NOMO-1 treated with dmso at 0.1 percent for 144 hours (cell line): Measurements from ENCODE around the gene ABCC1.

ENCODE experiments used
- DNase-seq: peaks from one replicate; lab custom pipeline; 2025; ENCODE audit not compliant: unreplicated experiment; lab: John Stamatoyannopoulos, UW

ABCC1 gene

GRCh38 chr16:16073891-16074881 lies 124.8 kb downstream of the ABCC1 start:
- peak; percentile 50 for DNase-seq

GRCh38 chr16:16075488-16076422 lies 126.3 kb downstream of the ABCC1 start:
- peak; percentile 93 for DNase-seq

DNA sequence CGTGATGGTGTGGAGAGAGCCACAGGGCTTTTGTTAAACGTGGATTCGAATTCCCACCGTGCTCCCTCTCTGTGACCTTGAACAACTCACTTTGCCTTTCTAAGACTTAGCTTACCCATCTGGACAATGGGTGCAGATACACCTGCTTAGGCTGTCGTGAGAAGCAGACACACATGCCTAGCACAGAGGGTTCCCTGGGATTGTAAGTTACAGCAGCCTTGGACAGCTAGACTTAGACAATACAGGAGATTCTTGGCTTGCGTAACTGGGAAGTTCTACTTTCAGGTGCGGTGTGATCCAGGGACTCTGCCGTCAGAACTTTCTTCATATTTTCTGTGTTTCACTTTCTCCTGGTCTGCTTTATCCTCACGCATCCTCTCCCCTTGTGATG lies 127.0 kb downstream of the ABCC1 start:
- no peak for DNase-seq

GRCh38 chr16:16080465-16081065 lies 131.1 kb downstream of the ABCC1 start:
- DNase-seq, result no peak

GRCh38 chr16:16081141-16081540 lies 131.7 kb downstream of the ABCC1 start:
- DNase-seq, result no peak

DNA sequence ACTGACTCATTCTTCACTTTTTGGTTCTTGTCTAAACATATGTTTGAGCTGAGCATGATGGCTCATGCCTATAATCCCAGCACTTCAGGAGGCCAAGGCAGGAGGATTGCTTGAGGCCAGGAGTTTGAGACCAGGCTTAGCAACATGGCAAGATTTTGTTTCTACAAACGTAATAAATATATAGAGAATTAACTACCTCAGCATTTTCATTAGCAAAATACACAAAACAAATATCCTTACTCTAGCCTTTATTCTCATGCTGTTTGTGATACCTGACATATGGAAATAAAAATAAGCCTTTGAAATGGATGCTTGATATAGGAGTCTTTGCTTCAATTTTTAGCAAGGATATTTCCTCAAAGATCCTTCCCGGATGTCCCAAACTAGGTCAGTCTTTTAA lies 132.8 kb downstream of the ABCC1 start:
- DNase-seq, result no peak

- DNase-seq, result peak; percentile 12
Measured at GRCh38 chr16:16083421-16084156, 134.2 kb downstream of the ABCC1 start.

- no peak for DNase-seq
Measured at GRCh38 chr16:16084874-16085273, 135.5 kb downstream of the ABCC1 start.

- no peak for DNase-seq
Measured at GRCh38 chr16:16086653-16087446, 137.4 kb downstream of the ABCC1 start.

DNA sequence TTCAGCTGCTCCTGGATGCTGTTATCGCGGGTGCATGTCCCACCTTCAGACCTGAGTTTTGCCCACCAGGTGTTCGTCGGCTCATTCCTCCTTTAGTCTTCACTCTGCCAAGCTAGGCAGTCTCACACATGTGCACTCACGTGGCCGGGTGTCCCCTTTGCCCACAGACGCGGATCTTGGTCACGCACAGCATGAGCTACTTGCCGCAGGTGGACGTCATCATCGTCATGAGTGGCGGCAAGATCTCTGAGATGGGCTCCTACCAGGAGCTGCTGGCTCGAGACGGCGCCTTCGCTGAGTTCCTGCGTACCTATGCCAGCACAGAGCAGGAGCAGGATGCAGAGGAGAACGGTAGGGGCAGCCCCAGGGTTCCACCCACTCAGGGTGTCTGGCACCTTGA lies 140.8 kb downstream of the ABCC1 start:
- DNase-seq, result no peak

- DNase-seq, result no peak
Measured at GRCh38 chr16:16092925-16093627, 143.7 kb downstream of the ABCC1 start.

DNA sequence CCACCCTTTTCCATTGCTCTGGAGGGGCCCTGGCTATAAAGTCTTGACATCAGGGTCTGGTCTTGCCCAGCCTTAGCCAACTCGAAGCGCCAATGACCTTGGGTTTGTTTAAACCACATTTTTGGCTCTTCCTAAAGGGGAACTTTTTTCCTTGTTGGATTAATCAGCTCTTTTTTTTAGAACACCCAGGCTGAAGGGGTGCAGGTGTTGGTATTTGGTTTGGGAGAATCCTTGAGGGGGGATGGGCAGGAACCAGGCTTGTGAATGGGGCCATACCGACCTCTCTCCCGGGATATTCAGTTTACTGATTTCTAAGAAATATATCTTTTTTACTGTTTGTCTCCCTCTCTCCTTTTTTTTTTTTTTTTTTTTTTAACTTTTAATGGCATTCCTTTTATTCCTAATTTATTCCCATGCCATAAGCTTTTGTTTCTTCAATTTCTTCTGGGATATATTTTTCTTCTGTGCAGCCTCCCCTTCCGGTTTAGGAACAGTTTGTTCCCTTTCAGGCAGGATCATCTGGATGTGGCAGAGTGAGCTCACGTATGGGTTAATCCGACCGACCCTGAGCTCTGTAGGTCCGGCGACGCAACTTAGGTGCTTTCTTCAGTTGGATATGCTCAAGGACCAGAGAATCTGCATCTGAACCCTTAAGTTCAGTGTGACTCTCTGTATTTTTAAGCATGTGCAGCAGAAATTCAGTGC lies 144.4 kb downstream of the ABCC1 start:
- DNase-seq, result no peak

- DNase-seq, result no peak
Measured at GRCh38 chr16:16095646-16096045, 146.2 kb downstream of the ABCC1 start.

DNA sequence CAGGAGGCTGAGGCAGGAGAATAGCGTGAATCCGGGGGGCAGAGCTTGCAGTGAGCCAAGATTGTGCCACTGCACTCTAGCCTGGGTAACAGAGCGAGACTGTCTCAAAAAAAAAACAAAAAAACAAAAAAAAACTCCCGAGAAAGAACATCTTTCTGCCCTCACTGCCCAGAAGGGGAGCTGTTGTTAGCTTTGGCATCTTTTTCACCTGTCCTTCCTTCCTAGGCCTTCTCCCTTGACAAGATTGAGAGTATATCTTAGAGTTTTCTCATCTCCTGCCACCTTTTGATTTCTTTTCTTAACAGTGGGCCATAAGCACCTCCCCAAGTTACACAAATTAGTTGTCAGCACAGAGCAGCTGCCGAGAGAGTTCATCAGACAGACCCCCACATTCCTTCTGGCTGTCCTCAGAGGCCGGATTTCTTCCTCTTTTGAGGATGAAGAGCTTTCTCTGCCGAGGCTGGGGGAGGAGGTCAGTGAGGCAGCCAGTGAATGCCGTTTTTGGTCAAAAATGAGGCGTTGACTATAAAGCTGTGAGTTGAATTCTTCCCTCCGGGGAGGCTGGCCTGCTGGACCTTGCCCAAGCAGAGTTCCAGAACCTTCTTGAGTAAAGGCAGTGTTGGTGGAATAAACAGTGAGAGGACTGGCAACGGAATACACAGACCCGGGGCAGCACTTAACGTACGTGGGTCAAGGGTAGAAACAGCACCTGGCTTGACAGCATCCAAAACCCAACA lies 146.9 kb downstream of the ABCC1 start:
- DNase-seq, result no peak

- no peak for DNase-seq
Measured at GRCh38 chr16:16096858-16097213, 147.4 kb downstream of the ABCC1 start.

- DNase-seq, result no peak
Measured at GRCh38 chr16:16099320-16099719, 149.9 kb downstream of the ABCC1 start.

- DNase-seq, result no peak
Measured at GRCh38 chr16:16100631-16101030, 151.2 kb downstream of the ABCC1 start.

DNA sequence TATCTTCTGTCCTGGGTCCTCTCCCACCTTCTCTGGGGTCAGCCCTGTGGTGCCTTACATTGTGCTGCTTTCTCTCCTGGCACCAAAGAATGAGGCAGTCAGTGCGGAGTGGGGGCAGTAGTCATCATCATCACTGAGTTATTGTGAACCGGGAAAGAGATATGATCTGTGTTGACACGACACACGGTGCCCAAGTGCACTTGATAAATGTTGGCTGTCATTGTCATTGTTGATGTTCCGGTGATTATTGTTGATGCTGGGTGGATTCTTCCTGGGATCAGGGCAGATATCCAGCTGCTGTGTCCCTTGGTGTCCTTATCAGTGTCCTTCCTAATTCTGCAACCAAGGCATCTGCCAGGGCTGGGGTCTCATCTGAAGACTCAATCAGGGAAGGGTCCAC lies 152.2 kb downstream of the ABCC1 start:
- DNase-seq, result no peak
